OCI-LY7 (cell line): ENCODE results near the gene LOXHD1.

Experiments
- CTCF ChIP-seq: fragments of 200-600 bp; sonication (generic); conservative IDR thresholded peaks from 2 replicates; pipeline ENCODE4 v1.5.1; 2014; ENCODE audit warnings: mild to moderate bottlenecking, antibody characterized with exemption, low read length, moderate library complexity, mixed read lengths
- EZH2phosphoT487 ChIP-seq: fragments of 200-600 bp; sonication (generic); IDR thresholded peaks from 2 replicates; pipeline ENCODE4 v1.6.1; 2018; ENCODE audit warnings: low read depth, borderline replicate concordance, mild to moderate bottlenecking, mixed run types, antibody characterized with exemption, low read length, moderate library complexity, mixed read lengths

- TF ChIP-seq CTCF: no peak
- no peak for TF ChIP-seq EZH2phosphoT487
Measured at GRCh38 chr18:46428368-46428767, 228.7 kb downstream of the LOXHD1 start.
